Measurements from ENCODE around the gene CD101.

The CD101 gene

GRCh38 chr1:117059678-117060440 lies 58.3 kb downstream of the CD101 start, which contains the start of gene TTF2:
TSS of gene TTF2 (plus strand) at chr1:117060326. CDS start at chr1:117060347, 21 bp downstream.
- DNase-seq: peak; percentile 91

- DNase-seq: no peak
Measured at GRCh38 chr1:117060441-117061317, 59.1 kb downstream of the CD101 start.

DNA sequence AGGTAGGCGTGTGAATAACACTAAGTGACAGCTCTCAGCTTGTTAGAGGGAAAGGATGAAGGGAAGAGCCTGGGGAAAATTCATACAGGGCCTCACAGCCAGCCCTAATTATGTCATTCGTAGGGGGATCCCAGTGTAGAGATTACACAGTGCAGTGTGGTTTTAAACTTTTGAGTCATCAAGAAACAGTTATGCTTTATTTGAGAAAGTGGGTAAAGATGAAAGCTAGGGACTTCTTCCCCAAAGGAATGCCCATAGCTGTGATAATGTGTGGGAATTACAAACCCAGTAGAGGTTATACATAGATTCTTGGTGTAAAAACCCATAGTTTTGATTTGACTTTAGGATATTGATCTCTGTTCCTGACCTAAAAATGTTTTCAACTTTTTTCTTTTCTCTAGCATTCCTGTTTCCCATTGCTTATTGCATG lies 60.4 kb downstream of the CD101 start:
- no peak for DNase-seq

GRCh38 chr1:117066367-117066766 lies 64.8 kb downstream of the CD101 start:
- no peak for DNase-seq

- no peak for DNase-seq
Measured at GRCh38 chr1:117067533-117068370, 66.2 kb downstream of the CD101 start.

DNA sequence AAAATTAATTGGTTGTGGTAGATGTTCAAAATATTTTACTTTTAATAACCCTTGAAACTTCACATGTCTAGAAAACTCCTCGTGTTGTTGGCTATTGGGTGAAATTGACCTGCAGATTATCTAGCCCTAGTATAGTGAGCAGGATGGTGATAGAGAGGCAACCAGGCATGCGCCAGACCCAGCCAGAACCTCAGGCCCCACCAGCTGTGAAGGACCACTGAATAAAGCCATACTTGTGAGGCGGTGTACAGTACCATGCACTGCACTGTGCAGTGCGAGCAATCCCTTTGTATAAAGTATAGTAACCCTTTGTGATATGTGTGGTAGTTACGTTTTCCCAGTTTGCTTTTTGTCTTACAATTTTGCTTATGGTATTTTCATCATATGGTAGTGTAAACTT lies 67.0 kb downstream of the CD101 start:
- DNase-seq: no peak

DNA sequence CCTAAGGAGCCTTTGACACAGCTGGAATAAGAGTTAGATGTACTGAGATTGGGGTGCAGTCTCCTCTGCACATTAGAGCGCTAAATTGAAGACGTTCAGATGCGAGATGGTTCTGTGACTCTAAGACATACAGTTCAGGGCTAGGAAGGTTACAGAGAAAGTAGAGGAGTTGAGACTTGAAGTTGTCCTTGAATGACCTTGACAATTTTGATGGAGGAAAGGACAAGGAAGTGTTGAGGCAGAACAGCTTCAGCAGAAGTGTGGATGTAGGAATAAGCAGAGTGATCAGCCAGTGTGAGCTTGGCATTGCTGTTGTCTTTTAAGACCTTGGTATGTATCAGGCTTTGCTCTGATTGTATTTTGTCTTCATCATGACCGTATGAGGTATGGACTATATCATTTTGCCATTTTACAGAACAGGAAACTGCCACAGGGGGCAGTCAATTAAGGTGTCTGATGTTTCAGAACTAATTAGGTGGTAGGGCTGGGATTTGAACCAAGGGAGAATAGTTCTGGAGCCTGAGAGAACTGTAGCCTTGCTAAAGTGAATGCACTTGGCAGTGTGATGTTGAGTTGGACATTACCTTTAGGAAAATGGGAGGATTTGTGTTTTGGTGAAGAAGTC lies 67.8 kb downstream of the CD101 start:
- DNase-seq: no peak

DNA sequence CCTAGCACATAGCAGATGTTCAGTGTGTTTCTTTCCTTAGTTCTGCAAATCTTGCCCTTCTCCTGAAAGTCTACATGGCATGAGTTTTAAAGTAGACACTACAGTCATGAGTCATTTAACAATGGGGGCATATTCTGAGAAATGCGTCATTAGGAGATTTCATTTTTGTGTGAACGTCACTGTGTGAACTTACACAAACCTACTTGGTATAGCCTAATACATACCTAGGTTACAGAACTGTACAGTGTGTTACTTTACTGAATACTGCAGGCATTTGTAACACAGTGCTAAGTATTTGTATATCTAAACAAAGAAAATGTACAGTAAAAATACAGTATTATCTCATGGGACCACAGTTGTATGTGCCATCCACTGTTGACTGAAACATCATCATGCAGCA lies 68.6 kb downstream of the CD101 start:
- DNase-seq: no peak

DNA sequence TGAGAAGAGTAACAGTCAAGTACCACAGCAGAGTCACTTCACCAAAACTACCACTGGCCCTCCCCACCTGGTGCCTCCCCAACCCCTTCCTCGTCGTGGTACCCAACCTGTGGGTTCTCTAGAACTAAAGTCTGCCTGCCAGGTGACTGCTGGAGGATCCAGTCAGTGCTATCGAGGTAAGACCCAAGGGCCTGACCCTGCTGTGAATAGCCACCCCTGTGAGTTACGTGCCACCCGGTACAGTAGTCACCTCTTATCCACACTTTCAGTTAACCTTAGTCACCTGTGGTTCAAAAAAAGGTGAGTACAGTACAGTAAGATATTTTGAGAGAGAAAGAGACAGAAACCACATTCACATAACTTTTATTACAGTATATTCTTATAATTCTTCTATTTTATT lies 75.1 kb downstream of the CD101 start:
- no peak for DNase-seq

GRCh38 chr1:117077267-117077666 lies 75.7 kb downstream of the CD101 start:
- DNase-seq: peak; percentile 36

GRCh38 chr1:117079737-117080136 lies 78.2 kb downstream of the CD101 start:
- no peak for DNase-seq

DNA sequence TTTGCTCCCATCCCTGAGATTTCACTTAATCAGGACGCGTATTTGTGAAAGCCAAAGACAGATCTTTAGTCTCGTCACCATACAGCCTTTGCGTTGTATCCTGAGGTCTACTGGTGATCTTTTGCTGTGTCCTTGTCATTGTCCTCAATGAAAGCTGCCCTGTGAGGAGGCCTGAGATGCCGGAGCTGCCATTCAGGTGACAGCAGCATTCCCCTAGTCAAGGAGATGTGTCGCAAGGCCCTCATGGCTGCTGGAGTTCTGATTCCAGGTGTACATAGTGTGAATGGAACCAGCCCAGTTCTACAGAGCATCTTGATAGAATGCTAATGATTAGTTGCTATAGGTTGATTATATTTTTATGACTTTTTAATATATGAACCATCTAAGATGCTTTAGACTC lies 82.7 kb downstream of the CD101 start:
- no peak for DNase-seq

All from stimulated activated CD4-positive, alpha-beta T cell treated with anti-CD3 and anti-CD28 coated beads, Interleukin-4, amount 100 ng/mL, for 1 hour (primary cell).